AG09309 (cell line): ENCODE data around the gene DENND10.
"Not testable (repeated sequence)": the region's sequence is repeated elsewhere in the genome, so short reads cannot be mapped to it uniquely, and the experiment has no call there.

Source experiments
- DNase-seq: peaks from one replicate; pipeline ENCODE4 v3.0.0-alpha.2; 2010; ENCODE audit warnings: low read depth
- H3K4me3 ChIP-seq: 2 replicates; pipeline ENCODE4 v1.5.1; 2011; ENCODE audit warnings: mild to moderate bottlenecking, low read depth, low read length, moderate library complexity; ENCODE audit not compliant: control insufficient read depth
- TF ChIP-seq, protein P1 (sequence below): IDR thresholded peaks from 2 replicates; pipeline ENCODE4 v1.5.1; 2011; ENCODE audit warnings: mild to moderate bottlenecking, low read depth, low read length, inconsistent platforms; ENCODE audit not compliant: insufficient read depth, control insufficient read depth; ENCODE audit errors: missing control alignments

DENND10 gene

GRCh38 chr10:119080521-119081259, 23.2 kb upstream of the DENND10 start, which contains the start of gene EIF3A:
EIF3A (minus strand) TSS chr10:119080817; CDS start chr10:119080676, 141 bp downstream.
- DNase-seq, result peak; percentile 67
- peak within 1 kb of the TSS; percentile 89 for H3K4me3 ChIP-seq
- TF ChIP-seq, protein P1, sequence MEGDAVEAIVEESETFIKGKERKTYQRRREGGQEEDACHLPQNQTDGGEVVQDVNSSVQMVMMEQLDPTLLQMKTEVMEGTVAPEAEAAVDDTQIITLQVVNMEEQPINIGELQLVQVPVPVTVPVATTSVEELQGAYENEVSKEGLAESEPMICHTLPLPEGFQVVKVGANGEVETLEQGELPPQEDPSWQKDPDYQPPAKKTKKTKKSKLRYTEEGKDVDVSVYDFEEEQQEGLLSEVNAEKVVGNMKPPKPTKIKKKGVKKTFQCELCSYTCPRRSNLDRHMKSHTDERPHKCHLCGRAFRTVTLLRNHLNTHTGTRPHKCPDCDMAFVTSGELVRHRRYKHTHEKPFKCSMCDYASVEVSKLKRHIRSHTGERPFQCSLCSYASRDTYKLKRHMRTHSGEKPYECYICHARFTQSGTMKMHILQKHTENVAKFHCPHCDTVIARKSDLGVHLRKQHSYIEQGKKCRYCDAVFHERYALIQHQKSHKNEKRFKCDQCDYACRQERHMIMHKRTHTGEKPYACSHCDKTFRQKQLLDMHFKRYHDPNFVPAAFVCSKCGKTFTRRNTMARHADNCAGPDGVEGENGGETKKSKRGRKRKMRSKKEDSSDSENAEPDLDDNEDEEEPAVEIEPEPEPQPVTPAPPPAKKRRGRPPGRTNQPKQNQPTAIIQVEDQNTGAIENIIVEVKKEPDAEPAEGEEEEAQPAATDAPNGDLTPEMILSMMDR, result no peak

- DNase-seq, result no peak
- no peak overlapping the region for H3K4me3 ChIP-seq
Observed at GRCh38 chr10:119084896-119085295, 19.0 kb upstream of the DENND10 start.

DNA sequence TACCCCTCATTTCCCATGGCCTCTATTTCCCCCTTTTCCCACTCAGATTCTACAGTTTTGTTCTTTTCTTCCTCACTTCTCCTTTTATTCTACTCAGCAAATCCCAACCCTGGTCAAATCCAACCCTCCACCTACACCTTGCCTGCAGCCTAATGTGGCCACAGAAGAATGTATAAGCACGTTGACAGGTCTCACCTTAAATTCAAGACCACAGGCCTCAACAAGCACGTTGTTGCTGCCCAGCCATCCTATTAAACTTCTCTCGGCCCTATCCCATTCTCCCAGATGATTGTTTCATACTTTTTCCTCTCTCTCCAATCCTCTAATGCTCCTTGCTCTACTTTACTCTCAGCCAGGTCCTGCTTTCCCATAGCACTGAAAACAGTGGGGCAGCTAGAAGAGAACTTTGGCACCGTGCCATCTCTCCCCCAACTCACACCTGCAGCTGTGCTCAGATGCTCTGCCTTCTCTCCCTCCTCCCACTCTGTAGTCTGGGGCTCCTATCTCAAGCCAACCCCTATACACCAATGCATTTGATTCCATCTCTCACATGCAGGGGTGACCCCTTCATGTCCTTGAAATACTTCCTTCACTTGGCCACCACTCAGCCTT, 16.5 kb upstream of the DENND10 start:
- TF ChIP-seq, protein P1, result no peak
- no peak for DNase-seq
- no peak overlapping the region for H3K4me3 ChIP-seq

More at GRCh38 chr10:119084896-119085295, 19.0 kb upstream of the DENND10 start:
- TF ChIP-seq, protein P1, result no peak

- no peak overlapping the region for H3K4me3 ChIP-seq
- DNase-seq, result no peak
- TF ChIP-seq, protein P1, result no peak
Observed at GRCh38 chr10:119090026-119090795, 13.7 kb upstream of the DENND10 start.

GRCh38 chr10:119090968-119091367, 12.9 kb upstream of the DENND10 start:
- TF ChIP-seq, protein P1, result no peak
- H3K4me3 ChIP-seq, result no peak overlapping the region
- DNase-seq, result peak; percentile 65

- no peak for DNase-seq
- H3K4me3 ChIP-seq, result no peak overlapping the region
- TF ChIP-seq, protein P1, result no peak
Observed at GRCh38 chr10:119095640-119096039, 8.3 kb upstream of the DENND10 start.

DNA sequence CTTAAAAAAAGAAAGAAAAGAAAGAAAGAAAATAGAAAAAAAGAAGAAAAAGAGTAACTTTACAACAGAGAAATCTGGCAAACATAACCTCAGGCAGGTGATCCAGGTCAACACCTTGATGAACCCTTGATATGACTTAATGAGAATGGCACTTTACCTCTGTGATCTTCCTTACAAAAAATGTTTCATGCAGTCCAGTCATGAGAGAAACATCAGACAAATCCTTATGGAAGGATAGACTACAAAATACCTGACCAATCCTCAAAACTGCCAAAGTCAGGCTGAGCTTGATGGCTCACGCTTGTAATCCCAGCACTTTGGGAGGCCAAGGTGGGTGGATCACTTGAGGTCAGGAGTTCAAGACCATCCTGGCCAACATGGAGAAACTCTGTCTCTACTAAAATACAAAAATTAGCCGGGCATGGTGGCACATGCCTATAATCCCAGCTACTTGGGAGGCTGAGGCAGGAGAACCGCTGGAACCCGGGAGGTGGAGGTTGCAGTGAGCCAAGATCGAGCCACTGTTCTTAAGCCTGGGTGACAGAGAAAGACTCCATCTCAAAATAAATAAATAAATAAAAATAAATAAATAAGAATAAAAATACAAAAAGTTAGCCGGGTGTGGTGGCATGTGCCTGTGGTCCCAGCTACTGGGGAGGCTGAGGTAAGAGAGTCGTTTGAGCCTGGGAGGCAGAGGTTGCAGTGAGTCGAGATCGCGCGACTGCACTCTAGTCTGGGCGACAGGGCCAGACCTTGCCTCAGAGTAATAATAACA, 7.1 kb upstream of the DENND10 start:
- DNase-seq, H3K4me3 ChIP-seq: not testable (repeated sequence)
